GDM1 (cell line): ENCODE results near the gene PANX3.

Experiments used
- DNase-seq: peaks from one replicate; lab custom pipeline; 2025; lab: John Stamatoyannopoulos, UW

Gene PANX3

DNA sequence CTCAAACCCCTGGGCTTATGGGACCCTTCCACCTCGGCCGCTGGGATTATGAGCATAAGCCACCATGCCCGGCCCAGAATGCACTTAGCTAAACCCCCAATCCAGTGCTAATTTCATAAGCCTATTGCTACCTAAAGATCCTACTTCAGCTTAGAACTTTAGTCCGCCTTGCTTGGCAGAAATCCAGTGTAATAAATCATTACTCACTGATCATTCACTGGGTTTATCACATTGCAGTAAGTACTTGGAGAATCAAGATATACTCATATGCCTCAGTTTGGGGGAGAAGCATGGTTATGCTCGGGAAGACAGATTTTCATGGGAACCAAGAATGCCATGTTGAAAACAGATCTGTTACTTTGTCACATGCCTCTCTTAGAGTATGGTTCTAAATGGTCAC is 7.6 kb downstream of the PANX3 start:
- DNase-seq: no peak

- DNase-seq: peak; percentile 87
Measured at GRCh38 chr11:124622531-124623451, 11.6 kb downstream of the PANX3 start, which contains the start of gene TBRG1. Gene TBRG1 (plus strand): TSS chr11:124622864. CDS start chr11:124623084, 220 bp downstream.

GRCh38 chr11:124623861-124624525 is 12.8 kb downstream of the PANX3 start:
- DNase-seq: no peak

GRCh38 chr11:124625504-124626168 is 14.4 kb downstream of the PANX3 start:
- no peak for DNase-seq

- no peak for DNase-seq
Measured at GRCh38 chr11:124627546-124627945, 16.3 kb downstream of the PANX3 start.

- DNase-seq: no peak
Measured at GRCh38 chr11:124629961-124630360, 18.7 kb downstream of the PANX3 start.

DNA sequence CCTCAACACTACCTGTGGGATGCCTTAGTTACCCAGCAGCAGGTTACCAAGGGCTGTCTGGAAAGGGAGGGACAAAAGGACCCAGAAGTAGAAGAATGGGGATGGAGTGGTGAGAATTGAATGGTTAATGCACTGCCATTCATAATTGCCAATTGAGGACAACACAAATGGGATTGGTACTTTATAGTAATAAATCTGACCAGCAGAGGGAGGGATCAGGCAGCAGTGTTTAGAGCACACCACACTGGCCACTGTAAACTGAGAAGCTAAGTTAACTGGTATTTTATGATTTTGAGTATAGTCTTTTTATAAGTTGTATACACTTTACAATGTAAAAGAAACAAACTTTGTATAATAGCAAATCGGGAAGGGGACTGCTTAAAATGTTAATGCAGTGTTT is 22.1 kb downstream of the PANX3 start:
- no peak for DNase-seq

GRCh38 chr11:124635932-124636331 is 24.7 kb downstream of the PANX3 start:
- no peak for DNase-seq

GRCh38 chr11:124638500-124638899 is 27.3 kb downstream of the PANX3 start:
- DNase-seq: no peak

GRCh38 chr11:124639186-124639585 is 28.0 kb downstream of the PANX3 start:
- no peak for DNase-seq

- DNase-seq: no peak
Measured at GRCh38 chr11:124640666-124641065, 29.4 kb downstream of the PANX3 start.

DNA sequence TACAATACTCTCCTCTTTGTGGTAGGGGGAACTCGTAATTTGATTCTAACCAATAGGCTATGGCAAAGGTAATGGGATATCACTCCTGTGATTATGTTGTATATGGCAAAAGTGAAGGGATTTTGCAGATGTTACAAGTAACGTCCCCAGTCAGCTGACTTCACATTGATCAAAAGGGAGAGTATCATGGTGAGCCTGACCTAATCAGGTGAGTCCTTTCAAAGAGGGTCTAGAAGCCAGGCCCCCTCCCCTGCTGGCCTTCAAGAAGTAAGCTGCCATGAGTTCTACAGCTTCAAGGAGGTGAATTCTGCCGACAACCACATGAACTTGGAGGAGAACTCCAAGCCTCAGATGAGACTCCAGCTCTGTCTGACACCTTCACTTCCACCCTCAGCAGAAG is 31.4 kb downstream of the PANX3 start:
- no peak for DNase-seq

- no peak for DNase-seq
Measured at GRCh38 chr11:124643042-124643604, 31.9 kb downstream of the PANX3 start.

- peak; percentile 14 for DNase-seq
Measured at GRCh38 chr11:124643605-124644425, 32.6 kb downstream of the PANX3 start.

DNA sequence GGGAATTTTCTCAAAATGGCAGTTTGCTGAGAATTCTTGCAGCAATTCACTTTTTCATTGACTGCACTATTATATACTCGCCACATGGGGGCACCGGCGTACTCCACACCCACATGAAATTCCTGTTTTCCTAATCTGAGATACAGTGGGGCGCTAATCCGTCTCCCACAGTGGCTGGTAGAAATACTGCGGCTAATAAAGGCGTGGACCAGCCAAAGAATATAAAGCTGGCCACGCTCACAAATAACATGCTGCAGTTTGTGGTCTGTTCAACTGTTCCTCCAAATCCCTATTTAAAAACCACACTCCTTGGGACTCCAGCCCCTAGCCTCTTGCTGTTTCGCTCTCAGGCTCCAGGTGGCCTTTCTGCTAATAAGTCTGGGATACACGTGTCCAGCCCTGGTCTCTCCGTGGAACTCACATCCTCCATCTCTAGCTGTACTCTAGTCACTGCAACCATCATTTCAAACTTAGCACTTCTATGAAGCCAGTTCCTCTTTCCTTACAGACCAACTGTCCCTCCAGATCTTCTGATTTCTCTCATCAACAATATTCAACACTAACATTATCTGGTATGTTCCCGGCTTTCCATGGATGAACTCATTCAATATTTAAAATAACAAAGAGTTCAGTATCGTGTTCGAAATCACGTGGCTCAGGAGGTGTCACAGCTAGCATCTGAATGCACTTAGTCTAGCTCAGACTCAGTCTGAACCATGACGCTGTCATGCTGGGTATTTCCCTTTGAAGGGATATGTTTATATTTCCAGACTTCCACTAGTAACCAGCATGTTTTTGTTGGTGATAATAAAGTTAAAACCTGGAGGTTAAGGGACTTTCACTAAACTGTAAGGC is 33.4 kb downstream of the PANX3 start:
- DNase-seq: peak; percentile 19

DNA sequence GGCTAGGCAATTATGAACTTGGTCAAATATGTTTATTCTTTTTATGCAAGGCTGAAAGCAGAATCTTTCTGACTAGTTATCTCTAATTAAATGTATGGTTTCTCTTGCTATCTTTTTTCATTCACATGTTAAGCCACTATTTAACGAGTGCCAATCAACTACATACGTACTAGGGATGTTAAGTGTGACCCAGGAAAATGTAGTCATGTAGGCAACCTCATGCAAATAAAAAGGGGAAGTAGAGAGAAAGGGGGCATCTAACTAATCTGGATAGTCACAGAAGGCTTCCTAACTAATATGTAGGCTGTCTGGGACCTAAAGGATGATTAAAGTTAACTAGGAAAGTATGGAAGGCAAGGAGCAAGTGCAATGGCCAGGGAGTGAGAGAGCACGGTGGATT is 34.9 kb downstream of the PANX3 start:
- no peak for DNase-seq

- DNase-seq: no peak
Measured at GRCh38 chr11:124648610-124649009, 37.4 kb downstream of the PANX3 start.

DNA sequence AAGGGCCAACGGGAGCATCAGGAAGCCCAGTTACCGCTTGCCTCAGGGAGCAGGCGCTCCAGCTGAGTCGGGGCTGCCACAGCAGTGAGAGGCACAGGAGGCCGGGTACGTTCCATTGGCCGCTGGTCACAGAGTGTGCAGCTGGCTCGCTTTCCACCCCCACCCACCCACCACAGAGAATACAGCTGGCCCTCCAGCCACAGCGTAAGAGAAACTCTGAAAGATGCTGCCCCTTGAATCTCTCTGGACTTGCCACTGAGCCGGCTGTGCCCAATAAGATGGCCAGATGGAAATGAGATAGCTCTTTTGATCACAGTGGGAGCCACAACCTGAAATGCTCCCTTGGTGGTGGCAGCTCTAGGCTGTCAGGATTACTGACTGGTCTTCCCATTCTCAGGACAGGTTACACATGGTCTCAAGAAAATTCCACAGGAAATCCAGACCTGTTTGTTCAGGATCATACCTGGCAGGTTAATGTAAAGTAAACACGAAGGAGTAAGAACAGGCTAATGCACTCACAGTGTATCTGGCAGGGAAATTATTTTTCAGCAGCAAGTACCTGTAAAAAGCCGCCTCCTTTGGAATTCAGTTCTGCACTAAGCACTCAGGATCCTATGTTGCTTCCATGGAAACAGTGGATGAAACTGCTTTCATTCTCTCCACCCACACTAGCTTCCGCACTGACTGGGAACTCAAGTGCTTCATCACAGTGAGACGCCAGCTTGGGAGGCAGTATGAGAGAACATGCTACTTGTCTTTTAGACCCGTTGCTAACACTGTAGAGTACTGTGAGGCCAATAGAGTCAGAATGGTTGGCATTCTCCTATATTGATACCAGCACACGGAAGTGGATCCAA is 45.8 kb downstream of the PANX3 start:
- no peak for DNase-seq

DNA sequence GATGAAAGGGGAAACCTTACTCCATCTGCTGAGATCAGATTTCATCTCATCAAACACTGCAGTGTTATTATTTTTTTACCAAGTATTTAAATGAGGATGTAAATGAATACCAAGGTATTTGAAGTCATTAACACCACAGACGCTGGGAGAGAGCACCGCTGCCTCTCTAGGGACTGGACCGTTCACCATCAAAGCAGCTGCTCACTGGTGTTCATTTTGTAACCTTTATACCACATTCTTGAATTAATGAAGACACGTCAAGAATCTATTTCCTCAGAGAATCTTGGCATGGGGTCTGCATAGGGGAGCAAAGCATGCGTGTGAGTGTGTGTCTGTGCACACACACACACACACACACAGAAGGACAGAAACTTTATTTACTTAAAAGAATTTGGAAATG is 46.7 kb downstream of the PANX3 start:
- DNase-seq: no peak

GRCh38 chr11:124658501-124658900 is 47.3 kb downstream of the PANX3 start:
- DNase-seq: no peak
